ENCODE data around the gene CGB3.

CGB3 gene

GRCh38 chr19:49014870-49015255, 9.3 kb downstream of the CGB3 start:
- DNase-seq, result no peak

DNA sequence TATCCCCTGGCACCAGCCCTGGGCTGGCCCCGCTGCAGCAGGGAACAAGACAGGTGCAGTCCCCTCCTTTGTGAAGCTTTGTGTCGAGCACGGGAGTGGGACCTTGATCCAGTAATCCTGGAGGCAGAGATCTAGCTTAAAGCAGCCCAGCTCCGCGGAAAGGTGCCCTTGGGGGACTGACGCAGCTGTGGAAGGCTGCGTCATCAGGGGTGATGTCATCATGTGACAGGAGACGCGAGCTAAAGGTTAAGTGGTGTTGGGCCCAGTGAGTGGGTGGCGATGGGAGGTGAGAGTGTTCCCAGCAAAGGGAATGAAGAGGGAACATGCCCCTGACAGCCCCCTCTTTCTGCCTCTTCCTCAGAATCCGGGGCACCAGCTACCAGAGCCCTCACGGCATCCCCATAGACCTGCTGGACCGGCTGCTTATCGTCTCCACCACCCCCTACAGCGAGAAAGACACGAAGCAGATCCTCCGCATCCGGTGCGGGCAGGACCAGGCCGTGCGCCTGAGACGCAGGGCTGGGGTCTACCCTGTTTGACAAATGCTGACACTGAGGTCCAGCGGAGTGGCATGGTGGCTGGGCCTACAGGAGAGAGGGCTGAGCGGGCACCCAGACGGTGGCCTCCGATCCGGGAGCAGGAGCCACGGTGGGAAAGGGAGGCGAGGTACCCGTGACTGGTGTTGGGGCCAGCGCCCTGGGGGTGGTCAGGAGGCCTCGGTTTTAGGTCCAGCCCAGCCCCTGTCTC, 9.8 kb downstream of the CGB3 start:
- no peak for DNase-seq

DNA sequence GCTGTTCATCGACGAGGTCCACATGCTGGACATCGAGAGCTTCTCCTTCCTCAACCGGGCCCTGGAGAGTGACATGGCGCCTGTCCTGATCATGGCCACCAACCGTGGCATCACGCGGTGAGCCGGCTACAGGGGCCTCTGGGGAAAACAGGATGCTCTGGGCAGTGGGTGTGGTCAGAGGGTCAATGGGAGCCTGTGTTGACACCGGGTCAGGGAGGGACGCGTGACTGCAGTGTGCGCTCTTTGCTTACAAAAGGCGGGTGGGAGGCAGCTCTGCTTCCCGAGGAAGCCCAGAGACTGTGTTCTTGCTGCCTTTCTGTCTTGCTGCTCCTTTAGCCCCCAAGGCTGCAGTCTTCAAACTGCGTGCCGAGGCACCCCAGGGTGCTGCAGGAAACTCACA, 12.9 kb downstream of the CGB3 start:
- DNase-seq, result no peak

- no peak for DNase-seq
Measured at GRCh38 chr19:49010453-49010852, 13.7 kb downstream of the CGB3 start.

DNA sequence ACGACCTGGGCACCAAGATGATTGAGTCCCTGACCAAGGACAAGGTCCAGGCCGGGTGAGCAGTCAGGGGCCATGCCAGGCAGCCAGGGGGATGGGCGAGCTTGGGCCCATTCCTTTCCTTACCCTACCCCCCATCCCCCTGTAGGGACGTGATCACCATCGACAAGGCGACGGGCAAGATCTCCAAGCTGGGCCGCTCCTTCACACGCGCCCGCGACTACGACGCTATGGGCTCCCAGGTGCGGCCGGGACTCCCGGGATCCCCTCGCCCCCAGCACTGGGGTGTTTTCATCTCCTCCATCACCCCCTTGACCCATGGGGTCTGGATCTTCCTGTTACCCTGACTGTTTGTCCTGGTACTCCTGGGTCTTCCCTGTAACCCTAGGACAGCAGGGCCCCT, 14.3 kb downstream of the CGB3 start:
- no peak for DNase-seq

DNA sequence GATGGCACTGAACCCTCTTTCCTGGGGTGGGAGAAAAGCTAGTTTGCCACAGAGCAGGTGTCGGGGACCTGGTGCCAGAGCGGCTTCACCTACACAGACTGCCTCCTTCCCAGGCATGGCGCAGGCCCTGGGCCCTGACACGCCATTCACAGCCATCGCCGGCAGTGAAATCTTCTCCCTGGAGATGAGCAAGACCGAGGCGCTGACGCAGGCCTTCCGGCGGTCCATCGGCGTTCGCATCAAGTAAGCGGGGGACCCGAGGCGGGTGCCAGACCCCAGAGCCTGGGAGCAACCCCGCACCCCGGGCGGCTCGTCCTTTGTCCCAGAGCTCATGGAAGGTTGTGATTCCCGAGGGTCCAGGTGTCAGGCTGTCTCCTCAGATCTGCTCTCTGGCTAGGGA, 17.2 kb downstream of the CGB3 start:
- no peak for DNase-seq

- no peak for DNase-seq
Measured at GRCh38 chr19:49004964-49005614, 19.0 kb downstream of the CGB3 start.

- DNase-seq, result no peak
Measured at GRCh38 chr19:49004133-49004532, 20.0 kb downstream of the CGB3 start.

GRCh38 chr19:48999481-49000325, 24.4 kb downstream of the CGB3 start:
- peak; percentile 67 for DNase-seq

GRCh38 chr19:48997972-48998371, 26.2 kb downstream of the CGB3 start:
- DNase-seq, result peak; percentile 48

DNA sequence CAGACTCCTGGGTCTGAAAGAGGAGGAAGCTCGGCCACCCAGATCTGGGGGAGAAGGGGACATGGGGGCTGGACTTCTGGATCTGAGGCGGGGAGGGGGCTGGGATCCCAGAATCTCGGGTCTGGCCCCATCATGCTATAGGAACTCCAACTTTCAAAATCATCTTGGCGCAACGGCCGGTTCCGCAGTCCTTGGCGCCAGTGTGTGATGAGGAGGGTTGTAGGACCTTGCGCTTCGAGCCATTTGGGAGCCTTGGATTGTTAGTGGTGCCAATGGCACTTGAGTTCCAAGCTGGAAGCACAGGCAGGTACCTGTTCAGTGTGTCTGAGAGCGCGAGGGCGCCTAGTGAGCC, 30.1 kb downstream of the CGB3 start:
- no peak for DNase-seq

- DNase-seq, result peak; percentile 100
Measured at GRCh38 chr19:48993175-48994034, 30.7 kb downstream of the CGB3 start, which contains the start of the genes GYS1 and RUVBL2. TSS of gene GYS1 (minus strand) at chr19:48993309. CDS start at chr19:48993112, 197 bp downstream. TSS of gene RUVBL2 (plus strand) at chr19:48993887. CDS start at chr19:48993912, 25 bp downstream.

DNA sequence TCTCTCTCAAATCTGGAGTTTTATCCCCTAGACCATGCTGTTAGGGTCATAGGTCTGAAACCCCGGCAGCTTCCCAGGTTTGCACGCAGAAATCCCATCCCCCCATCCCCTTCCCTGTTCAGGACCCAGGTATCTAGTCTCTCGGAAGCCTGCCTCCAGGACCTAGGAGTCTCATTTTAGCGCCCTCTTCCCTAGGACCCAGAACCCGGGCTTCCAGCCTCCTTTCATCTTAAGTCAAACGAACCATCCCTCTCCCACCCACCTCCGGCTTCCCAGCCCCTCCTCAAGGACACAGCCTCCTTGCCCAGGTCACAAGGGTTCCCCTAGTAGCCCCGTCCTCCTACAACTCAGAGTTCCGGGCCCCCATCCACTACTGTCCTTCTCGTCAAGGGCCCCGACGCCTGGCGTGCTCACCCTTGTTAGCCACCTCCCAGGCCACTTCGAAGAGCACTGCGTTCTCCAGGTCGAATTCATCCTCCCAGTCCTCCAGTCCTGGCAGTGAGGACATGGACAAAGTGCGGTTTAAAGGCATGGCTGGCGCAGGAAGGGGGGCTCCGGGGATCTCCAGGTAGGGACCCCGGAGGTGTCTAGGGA, 31.5 kb downstream of the CGB3 start:
- no peak for DNase-seq

DNA sequence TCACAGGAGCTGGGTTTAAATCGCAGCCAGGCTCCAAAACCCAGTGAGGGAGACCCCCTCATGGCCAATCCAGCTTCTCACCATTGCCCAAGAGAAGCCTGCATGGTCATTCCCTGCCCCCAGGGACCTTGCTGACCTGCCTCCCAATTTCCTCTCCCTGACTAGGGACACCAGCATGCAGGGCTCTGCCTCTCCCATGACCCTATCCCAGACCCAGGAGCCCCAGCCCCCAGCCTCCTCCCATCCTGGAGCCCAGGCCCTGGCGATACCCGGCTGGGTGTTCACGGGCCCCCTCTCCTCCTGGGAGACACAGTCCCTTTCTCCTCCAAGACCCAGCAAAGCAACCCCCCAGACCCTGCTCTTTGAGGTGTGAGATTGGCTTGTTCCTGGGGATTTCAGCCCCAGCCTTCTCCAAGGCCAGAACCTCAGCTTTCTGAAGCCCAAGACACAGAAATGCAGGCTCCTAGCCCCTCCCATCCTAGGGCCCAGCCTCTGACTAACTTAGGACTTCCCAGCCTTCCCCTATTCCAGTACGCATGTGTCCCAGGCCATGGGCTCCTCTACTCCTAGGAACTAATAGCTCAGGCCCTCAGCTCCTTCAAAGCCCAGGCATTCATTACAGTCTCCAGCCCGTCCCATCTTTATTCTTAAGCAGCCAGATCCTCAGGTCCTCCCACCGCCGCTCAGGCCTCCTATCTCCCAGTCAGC, 32.1 kb downstream of the CGB3 start:
- peak; percentile 77 for DNase-seq

- no peak for DNase-seq
Measured at GRCh38 chr19:48991011-48991609, 33.0 kb downstream of the CGB3 start.

DNA sequence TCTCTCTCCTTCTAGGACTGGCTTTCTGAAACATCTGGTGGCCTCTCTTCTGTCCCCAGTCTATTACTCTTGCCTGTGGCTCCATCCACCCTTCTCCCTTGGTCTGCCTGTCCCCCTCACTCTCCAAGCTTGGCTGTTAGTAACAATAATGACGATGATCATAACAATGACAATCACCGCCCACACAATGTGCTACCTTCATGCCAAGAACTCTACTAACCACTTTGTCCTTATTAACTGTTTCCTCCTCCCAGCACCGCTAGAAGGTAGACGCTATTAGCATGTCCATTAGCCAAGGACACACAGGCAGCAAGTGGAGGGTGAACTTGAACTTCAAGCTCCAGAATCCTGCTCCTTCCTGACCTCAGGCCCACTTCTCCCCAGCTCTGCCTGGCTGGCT, 33.7 kb downstream of the CGB3 start:
- DNase-seq, result no peak

GRCh38 chr19:48989701-48990291, 34.3 kb downstream of the CGB3 start:
- DNase-seq, result no peak

GRCh38 chr19:48988860-48989259, 35.3 kb downstream of the CGB3 start:
- no peak for DNase-seq

DNA sequence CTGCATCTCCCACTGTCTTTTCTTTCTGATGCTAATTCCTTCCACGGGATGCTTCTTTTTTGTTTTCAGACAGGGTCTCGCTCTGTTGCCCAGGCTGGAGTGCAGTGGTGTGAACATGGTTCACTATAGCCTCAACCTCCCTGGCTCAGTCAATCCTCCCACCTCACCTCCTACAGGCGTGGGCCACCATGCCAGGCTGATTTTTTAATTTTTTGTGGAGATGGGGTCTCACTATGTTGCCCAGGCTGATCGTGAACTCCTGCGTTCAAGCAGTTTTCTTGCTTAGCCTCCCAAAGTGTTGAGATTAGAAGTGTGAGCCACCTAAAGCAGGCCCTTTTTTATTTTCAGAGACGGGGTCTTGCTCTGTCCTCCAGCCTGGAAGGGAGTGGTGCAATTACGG, 35.8 kb downstream of the CGB3 start:
- DNase-seq, result no peak

DNA sequence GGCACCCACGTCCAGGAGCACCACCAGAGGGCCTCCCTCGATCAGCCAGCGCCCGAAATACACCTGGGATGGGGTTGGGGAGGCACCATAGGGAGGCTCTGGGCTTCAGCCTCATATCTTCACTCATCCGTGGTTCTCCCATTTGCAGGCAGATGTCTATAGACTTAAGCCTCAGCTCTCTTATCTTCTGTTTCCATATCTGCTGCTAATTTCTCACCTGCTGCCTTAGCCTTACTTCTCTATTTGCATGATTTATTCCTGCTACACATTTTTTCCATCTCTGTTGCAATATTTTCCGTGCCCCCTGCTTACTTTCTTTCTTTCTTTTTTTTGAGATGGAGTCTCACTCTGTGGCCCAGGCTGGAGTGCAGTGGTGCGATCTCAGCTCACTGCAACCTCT, 36.8 kb downstream of the CGB3 start:
- no peak for DNase-seq

GRCh38 chr19:48986211-48986610, 37.9 kb downstream of the CGB3 start:
- DNase-seq, result no peak
